IPS-18a (cell line): ENCODE data around the gene GALNT2.

ENCODE experiments used
- H3K27ac ChIP-seq: one replicate; pipeline ENCODE4 v1.5.1; 2013; ENCODE audit warnings: low read length
- H3K27me3 ChIP-seq: one replicate; pipeline ENCODE4 v1.6.1; 2013; ENCODE audit warnings: mild to moderate bottlenecking, low read length; ENCODE audit not compliant: control insufficient read depth, insufficient read depth
- H3K36me3 ChIP-seq: one replicate; pipeline ENCODE4 v1.6.1; 2013; ENCODE audit warnings: low read depth, low read length; ENCODE audit not compliant: control insufficient read depth
- H3K4me1 ChIP-seq: one replicate; pipeline ENCODE4 v1.6.1; 2013; ENCODE audit warnings: low read depth, low read length; ENCODE audit not compliant: control insufficient read depth
- H3K4me3 ChIP-seq: one replicate; pipeline ENCODE4 v1.5.1; 2013; ENCODE audit warnings: low read length
- H3K9ac ChIP-seq: one replicate; pipeline ENCODE4 v1.6.1; 2013; ENCODE audit warnings: mild to moderate bottlenecking, low read length, moderate library complexity
- H3K9me3 ChIP-seq: one replicate; pipeline ENCODE4 v1.6.1; 2013; ENCODE audit warnings: low read depth, low read length; ENCODE audit not compliant: control insufficient read depth

Gene GALNT2

DNA sequence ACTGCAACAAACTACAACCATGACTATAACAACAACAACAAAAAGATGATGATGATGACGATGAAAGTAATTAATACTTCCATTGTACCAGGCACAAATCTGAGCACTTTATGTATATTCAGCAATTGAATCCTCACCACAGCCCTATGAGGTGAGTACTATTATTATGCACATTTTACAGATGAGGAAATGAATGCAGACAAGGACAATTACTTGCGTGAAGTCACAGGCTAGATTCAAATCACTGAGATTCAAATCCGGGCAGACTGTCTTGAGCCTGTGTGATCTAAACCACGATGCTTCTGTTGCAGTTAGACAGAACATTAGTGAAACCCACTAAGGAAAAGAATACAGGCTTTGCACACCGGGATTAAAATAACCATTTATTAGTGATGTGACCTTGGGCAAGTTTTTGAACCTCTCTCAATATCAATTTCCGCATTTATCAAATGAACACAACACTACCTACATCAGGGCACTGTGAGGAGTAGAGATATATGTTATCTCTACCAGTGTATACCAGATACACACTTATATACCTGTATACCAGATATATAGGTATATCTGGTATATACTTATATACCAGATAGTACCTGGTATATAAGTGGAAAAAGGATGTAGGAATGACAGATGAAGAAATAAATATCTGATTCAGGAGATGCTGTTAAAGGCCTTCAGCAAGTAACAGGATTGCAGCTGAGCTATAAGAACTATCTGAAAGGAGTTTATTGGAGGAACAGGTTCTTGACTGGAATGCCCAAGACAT, 34.3 kb upstream of the GALNT2 start:
- Histone ChIP-seq H3K36me3 (no peaks in the 10 kb centered on the region), H3K27ac (no peak overlapping the region), H3K4me1 (peaks cover 6% of the 10 kb centered on the region), H3K27me3 (no peaks in the 10 kb centered on the region), H3K9ac (no peak overlapping the region), H3K9me3 (no peaks in the 10 kb centered on the region), H3K4me3 (no peak overlapping the region)

DNA sequence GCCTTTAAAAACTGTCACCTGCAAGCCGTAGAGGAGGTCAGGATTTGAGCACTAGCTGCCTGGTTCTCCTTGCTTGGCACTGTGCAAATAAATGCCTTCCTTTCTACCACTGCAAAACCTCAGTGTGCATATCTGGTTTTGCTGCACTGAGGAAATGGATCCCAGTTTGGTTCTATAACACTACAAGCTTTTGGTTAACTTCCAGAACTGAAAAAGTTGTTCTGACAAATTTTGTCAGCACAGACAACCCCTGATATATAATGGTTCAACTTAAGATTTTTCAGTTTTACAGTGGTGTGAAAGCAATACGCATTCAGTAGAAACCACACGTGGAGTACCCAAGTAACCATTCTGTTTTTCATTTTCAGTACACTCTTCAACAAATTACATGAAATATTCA, 29.8 kb upstream of the GALNT2 start:
- Histone ChIP-seq H3K27me3 (no peaks in the 10 kb centered on the region), H3K4me3 (no peak overlapping the region), H3K4me1 (no peaks in the 10 kb centered on the region), H3K36me3 (no peaks in the 10 kb centered on the region), H3K9ac (no peak overlapping the region), H3K9me3 (no peaks in the 10 kb centered on the region), H3K27ac (no peak overlapping the region)

DNA sequence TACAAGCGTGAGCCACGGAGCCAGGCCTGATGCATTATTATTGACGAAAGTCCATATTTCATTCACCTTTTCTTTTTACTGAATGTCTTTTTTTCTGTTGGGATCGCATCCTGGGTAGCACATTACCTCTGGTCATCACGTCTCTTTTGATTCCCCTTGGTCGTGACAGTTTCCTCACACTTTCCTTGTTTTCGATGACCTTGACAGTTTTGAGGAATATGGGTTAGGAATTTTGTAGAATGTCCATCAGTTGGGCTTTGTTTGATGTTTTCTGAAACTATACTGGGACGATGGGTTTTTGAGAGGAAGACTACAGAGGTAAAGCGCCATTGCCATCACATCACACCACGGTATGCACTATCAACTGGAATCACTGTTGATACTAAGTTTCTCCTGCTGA, 26.6 kb upstream of the GALNT2 start:
- Histone ChIP-seq H3K9me3 (no peaks in the 10 kb centered on the region), H3K36me3 (no peaks in the 10 kb centered on the region), H3K4me3 (no peak overlapping the region), H3K4me1 (no peaks in the 10 kb centered on the region), H3K27ac (no peak overlapping the region), H3K9ac (no peak overlapping the region), H3K27me3 (no peaks in the 10 kb centered on the region)

- Histone ChIP-seq H3K9ac (no peak overlapping the region), H3K36me3 (no peaks in the 10 kb centered on the region), H3K4me3 (no peak overlapping the region), H3K4me1 (peaks cover 10% of the 10 kb centered on the region), H3K27me3 (no peaks in the 10 kb centered on the region), H3K9me3 (no peaks in the 10 kb centered on the region), H3K27ac (no peak overlapping the region)
These were observed 24.0 kb upstream of the GALNT2 start for GRCh38 chr1:230043081-230043480.

DNA sequence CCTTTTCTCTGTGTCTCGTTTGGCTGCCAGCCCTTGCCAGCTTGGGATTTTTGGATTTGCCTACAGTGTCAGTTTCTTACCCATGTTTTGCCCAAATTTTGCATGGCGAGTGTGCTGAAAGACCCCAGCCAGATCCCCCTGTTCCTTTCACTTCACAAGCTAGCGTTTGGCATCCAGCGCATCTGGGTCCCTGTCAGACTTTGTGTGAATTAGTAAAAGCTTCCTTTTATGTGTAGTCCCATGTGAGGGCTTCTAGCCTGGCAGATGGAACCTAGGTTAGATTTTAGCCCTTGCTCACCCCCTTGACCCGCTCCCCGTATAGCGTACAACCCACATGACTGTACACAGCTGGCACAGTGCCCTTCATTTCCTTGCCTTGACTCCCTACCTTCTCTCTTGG, 22.3 kb upstream of the GALNT2 start:
- Histone ChIP-seq H3K9me3 (no peaks in the 10 kb centered on the region), H3K27ac (no peak overlapping the region), H3K4me1 (peaks cover 10% of the 10 kb centered on the region), H3K27me3 (no peaks in the 10 kb centered on the region), H3K9ac (no peak overlapping the region), H3K4me3 (no peak overlapping the region), H3K36me3 (no peaks in the 10 kb centered on the region)

GRCh38 chr1:230047114-230047865, 19.7 kb upstream of the GALNT2 start:
- no peaks in the 10 kb centered on the region for H3K9me3 ChIP-seq
- peaks cover 10% of the 10 kb centered on the region for H3K4me1 ChIP-seq
- H3K9ac ChIP-seq: no peak overlapping the region
- no peak overlapping the region for H3K4me3 ChIP-seq
- H3K36me3 ChIP-seq: no peaks in the 10 kb centered on the region
- no peak overlapping the region for H3K27ac ChIP-seq
- H3K27me3 ChIP-seq: no peaks in the 10 kb centered on the region

GRCh38 chr1:230048322-230048721, 18.7 kb upstream of the GALNT2 start:
- no peaks in the 10 kb centered on the region for H3K27me3 ChIP-seq
- H3K36me3 ChIP-seq: no peaks in the 10 kb centered on the region
- no peaks in the 10 kb centered on the region for H3K9me3 ChIP-seq
- H3K4me1 ChIP-seq: peaks cover 10% of the 10 kb centered on the region
- no peak overlapping the region for H3K27ac ChIP-seq
- H3K4me3 ChIP-seq: no peak overlapping the region
- no peak overlapping the region for H3K9ac ChIP-seq

- Histone ChIP-seq H3K36me3 (no peaks in the 10 kb centered on the region), H3K27me3 (no peaks in the 10 kb centered on the region), H3K4me3 (no peak overlapping the region), H3K4me1 (peaks cover 10% of the 10 kb centered on the region), H3K9ac (no peak overlapping the region), H3K9me3 (no peaks in the 10 kb centered on the region), H3K27ac (no peak overlapping the region)
These were observed 18.1 kb upstream of the GALNT2 start for GRCh38 chr1:230048922-230049321.

GRCh38 chr1:230049731-230050130, 17.3 kb upstream of the GALNT2 start:
- H3K4me1 ChIP-seq: peaks cover 10% of the 10 kb centered on the region
- H3K36me3 ChIP-seq: no peaks in the 10 kb centered on the region
- H3K9ac ChIP-seq: no peak overlapping the region
- no peaks in the 10 kb centered on the region for H3K9me3 ChIP-seq
- H3K27me3 ChIP-seq: no peaks in the 10 kb centered on the region
- H3K27ac ChIP-seq: no peak overlapping the region
- H3K4me3 ChIP-seq: no peak overlapping the region

GRCh38 chr1:230050973-230051735, 15.9 kb upstream of the GALNT2 start:
- Histone ChIP-seq H3K4me1 (peaks cover 10% of the 10 kb centered on the region), H3K9me3 (no peaks in the 10 kb centered on the region), H3K27me3 (no peaks in the 10 kb centered on the region), H3K27ac (no peak overlapping the region), H3K4me3 (no peak overlapping the region), H3K36me3 (no peaks in the 10 kb centered on the region), H3K9ac (no peak overlapping the region)

DNA sequence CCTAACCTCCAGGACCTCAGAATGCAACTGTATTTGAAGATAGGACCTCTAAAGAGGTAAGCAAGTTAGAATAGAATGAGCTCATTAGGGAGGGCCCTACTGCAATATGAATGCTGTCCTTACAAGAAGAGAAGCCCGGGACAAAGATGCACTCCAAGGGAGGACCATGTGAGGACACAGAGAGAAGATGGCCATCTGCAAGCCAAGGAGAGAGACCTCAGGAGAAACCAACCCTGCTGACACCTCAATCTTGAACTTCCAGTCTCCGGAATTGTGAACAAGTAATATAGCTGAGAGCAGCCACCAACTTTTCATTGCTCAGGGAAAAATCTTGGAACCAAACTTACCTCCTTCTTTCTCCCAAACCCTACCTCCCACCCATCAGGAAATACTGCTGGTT, 15.0 kb upstream of the GALNT2 start:
- no peak overlapping the region for H3K9ac ChIP-seq
- no peak overlapping the region for H3K27ac ChIP-seq
- H3K27me3 ChIP-seq: no peaks in the 10 kb centered on the region
- no peaks in the 10 kb centered on the region for H3K9me3 ChIP-seq
- no peaks in the 10 kb centered on the region for H3K36me3 ChIP-seq
- H3K4me3 ChIP-seq: no peak overlapping the region
- peaks cover 5% of the 10 kb centered on the region for H3K4me1 ChIP-seq
